ENCODE data around the gene C1QTNF1. TPM values are rescaled to one million over a fixed set of nuclear protein-coding genes. Genes with fewer than 3 reads are reported as not detected.

C1QTNF1 gene
- total RNA-seq, 4 donors from 2014 or later, result 58.8 to 135 (median 73.7) TPM

- Histone ChIP-seq H3K9me3 (no peaks in the 10 kb centered on the region), H3K27ac (no peak overlapping the region), H3K27me3 (no peaks in the 10 kb centered on the region), H3K36me3 (no peaks in the 10 kb centered on the region), H3K4me3 (replicated peaks in 1 of 3) (no peak overlapping the region), H3K4me1 (no peaks in the 10 kb centered on the region)
- TF ChIP-seq CTCF (IDR thresholded peaks at IDR 0.05), result no peak
- TF ChIP-seq POLR2A (IDR thresholded peaks at IDR 0.05), result no peak
- intact Hi-C loops (cut with DNase I), result no loop called here
- DNase-seq, result no peak
- WGBS, 2 donors, result 89 to 91% methylated on average over 7 of the region's 7 CpGs
These were observed 38.7 kb downstream of the C1QTNF1 start for GRCh38 chr17:79062691-79063090.

- Histone ChIP-seq H3K27ac (no peak overlapping the region), H3K36me3 (no peaks in the 10 kb centered on the region), H3K9me3 (no peaks in the 10 kb centered on the region), H3K4me1 (no peaks in the 10 kb centered on the region), H3K27me3 (no peaks in the 10 kb centered on the region), H3K4me3 (replicated peaks in 1 of 3) (no peak overlapping the region)
- no peak for TF ChIP-seq CTCF (IDR thresholded peaks at IDR 0.05)
- TF ChIP-seq POLR2A (IDR thresholded peaks at IDR 0.05), result no peak
- intact Hi-C loops (cut with DNase I), result no loop called here
- WGBS, 2 donors, result 77 to 86% methylated on average over 4 of the region's 4 CpGs
- DNase-seq, result no peak
These were observed 40.1 kb downstream of the C1QTNF1 start for GRCh38 chr17:79064026-79064425.

- Histone ChIP-seq H3K27ac (no peak overlapping the region), H3K4me1 (no peaks in the 10 kb centered on the region), H3K36me3 (no peaks in the 10 kb centered on the region), H3K9me3 (no peaks in the 10 kb centered on the region), H3K27me3 (no peaks in the 10 kb centered on the region), H3K4me3 (replicated peaks in 1 of 3) (no peak overlapping the region)
- peak in 1 of 2 donors; percentile 29 for DNase-seq
- TF ChIP-seq CTCF (IDR thresholded peaks at IDR 0.05), result peak in 5 of 6 experiments; percentile 13 to 42 (median 25)
- TF ChIP-seq POLR2A (IDR thresholded peaks at IDR 0.05), result no peak
- 38 to 41% methylated on average over 10 of the region's 10 CpGs for WGBS, 2 donors
- intact Hi-C loops (cut with DNase I), result no loop called here
These were observed 41.2 kb downstream of the C1QTNF1 start for GRCh38 chr17:79065105-79065670.

GRCh38 chr17:79066963-79067362 lies 43.0 kb downstream of the C1QTNF1 start:
- Histone ChIP-seq H3K27me3 (no peaks in the 10 kb centered on the region), H3K4me3 (replicated peaks in 1 of 3) (no peak overlapping the region), H3K36me3 (no peaks in the 10 kb centered on the region), H3K9me3 (no peaks in the 10 kb centered on the region), H3K27ac (no peak overlapping the region), H3K4me1 (no peaks in the 10 kb centered on the region)
- no peak for DNase-seq
- WGBS, 2 donors, result 83 to 84% methylated on average over 6 of the region's 6 CpGs
- intact Hi-C loops (cut with DNase I), result no loop called here
- TF ChIP-seq POLR2A (IDR thresholded peaks at IDR 0.05) (no peak), CTCF (IDR thresholded peaks at IDR 0.05) (no peak)

- intact Hi-C loops (cut with DNase I), result no loop called here
- WGBS, 2 donors, result 88 to 93% methylated on average over 9 of the region's 9 CpGs
- Histone ChIP-seq H3K27me3 (no peaks in the 10 kb centered on the region), H3K9me3 (no peaks in the 10 kb centered on the region), H3K4me1 (peaks cover 0 to under 1% of the 10 kb centered on the region in 2 donors), H3K4me3 (replicated peaks in 1 of 3) (no peak overlapping the region), H3K36me3 (no peaks in the 10 kb centered on the region), H3K27ac (no peak overlapping the region)
- TF ChIP-seq CTCF (IDR thresholded peaks at IDR 0.05) (no peak), POLR2A (IDR thresholded peaks at IDR 0.05) (no peak)
- DNase-seq, result no peak
These were observed 46.4 kb downstream of the C1QTNF1 start for GRCh38 chr17:79070266-79070880.

Data from thyroid gland (tissue), 4 donors.